ENCODE data around the gene ARPC1A.
A peak's percentile ranks its signal among the peaks of the same experiment; 100 is the strongest.
"Not testable (repeated sequence)": the region's sequence is repeated elsewhere in the genome, so short reads cannot be mapped to it uniquely, and the experiment has no call there.

Gene ARPC1A

GRCh38 chr7:99322659-99323058 lies 3.0 kb upstream of the ARPC1A start:
- DNase-seq (ENCODE audit: low spot score), result not testable (repeated sequence)

DNA sequence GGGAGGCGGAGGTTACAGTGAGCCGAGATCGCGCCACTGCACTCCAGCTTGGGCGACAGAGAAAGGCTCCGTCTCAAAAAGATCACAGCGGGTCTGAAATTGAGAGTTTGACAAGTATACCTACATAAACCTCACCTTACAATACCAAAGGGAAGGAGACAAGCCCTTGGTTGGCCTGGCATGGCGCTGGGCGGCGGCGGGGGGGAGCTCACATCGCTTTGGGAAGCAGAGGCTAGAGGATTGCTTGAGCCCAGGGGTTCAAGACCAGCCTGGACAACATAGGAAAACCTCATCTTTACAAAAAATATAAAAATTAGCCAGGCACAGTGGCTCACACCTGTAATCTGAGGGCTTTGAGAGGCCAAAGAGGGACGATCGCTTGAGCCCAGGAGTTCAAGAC lies 1.1 kb upstream of the ARPC1A start:
- no peak for DNase-seq (ENCODE audit: low spot score)

GRCh38 chr7:99325001-99325493 lies 651 bp upstream of the ARPC1A start:
- no peak for DNase-seq (ENCODE audit: low spot score)

DNA sequence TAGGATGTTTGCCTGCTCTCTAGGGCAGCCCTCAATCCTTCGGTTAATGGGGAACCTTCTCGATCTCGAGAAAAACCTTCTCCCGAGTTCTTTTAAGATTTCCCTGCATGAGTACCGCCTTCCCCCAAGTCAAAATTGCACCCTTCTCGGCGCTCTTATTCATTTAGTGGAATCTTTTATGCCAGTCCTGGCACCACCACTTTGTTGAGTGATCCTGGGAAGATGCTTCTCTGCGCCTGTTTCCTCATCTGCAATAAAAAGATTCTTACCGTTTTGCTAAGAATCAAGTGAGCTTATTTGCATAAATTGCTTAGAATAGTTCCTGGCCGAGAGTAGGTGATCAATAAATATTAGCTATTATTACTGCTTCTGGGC lies 697 bp downstream of the ARPC1A start:
- no peak for DNase-seq (ENCODE audit: low spot score)

GRCh38 chr7:99330314-99330961 lies 4.7 kb downstream of the ARPC1A start:
- DNase-seq (ENCODE audit: low spot score), result peak; percentile 72

DNA sequence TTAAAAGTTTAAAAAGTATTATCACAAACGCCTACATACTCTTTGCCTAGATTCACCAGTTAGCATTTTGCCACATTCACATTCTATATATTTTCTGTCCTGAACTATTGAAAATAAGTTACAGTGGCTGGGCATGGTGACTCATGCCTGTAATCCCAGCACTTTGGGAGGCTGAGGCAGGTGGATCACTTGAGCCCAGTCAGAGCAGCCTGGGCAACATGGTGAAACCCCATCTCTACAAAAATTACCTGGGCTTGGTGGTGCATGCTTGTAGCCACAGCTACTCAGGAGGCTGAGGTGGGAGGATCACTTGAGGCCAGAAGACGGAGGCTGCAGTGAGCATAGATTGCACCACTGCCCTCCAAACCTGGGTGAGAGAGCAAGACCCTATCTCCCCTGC lies 5.3 kb downstream of the ARPC1A start:
- no peak for DNase-seq (ENCODE audit: low spot score)

GRCh38 chr7:99339595-99339994 lies 13.9 kb downstream of the ARPC1A start:
- no peak for DNase-seq (ENCODE audit: low spot score)

DNA sequence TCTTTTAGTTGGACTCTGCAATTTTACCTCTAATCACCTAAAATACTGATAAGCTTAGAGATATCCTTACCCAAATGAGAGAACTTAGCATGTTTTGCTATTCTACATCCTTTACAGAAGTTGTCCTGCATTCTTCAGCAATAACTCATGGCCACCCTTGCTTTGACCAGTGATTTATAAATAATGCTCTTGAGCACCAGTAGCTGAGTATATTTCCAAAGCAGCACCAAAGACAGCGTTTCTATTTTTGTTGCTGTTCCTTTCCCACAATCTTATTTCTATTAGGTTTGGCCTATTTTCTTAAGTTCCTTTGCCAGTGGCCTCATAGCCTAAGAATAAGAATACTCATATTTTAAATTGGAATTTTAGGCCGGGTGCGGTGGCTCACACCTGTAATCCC lies 15.0 kb downstream of the ARPC1A start:
- DNase-seq (ENCODE audit: low spot score), result no peak

- no peak for DNase-seq (ENCODE audit: low spot score)
Measured at GRCh38 chr7:99344061-99344647, 18.5 kb downstream of the ARPC1A start.

GRCh38 chr7:99350641-99351040 lies 24.9 kb downstream of the ARPC1A start:
- not testable (repeated sequence) for DNase-seq (ENCODE audit: low spot score)

DNA sequence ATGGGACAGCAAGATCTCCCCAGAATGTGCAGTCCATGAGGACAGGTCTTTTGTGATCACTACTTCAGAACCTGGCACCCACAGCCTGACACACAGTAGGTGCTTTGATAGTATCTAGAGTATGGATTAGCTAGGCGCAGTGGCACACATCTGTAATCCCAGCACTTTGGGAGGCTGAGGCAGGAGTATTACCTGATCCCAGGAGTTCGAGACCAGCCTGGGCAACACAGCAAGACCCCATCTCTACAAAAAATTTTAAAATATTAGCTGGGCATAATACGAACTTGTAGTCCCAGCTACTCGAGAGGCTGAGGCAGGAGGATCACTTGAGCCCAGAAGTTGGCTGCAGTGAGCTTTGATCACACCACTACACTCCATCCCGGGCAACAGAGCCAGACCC lies 26.5 kb downstream of the ARPC1A start:
- DNase-seq (ENCODE audit: low spot score), result no peak

- DNase-seq (ENCODE audit: low spot score), result no peak
Measured at GRCh38 chr7:99355098-99355497, 29.4 kb downstream of the ARPC1A start.

DNA sequence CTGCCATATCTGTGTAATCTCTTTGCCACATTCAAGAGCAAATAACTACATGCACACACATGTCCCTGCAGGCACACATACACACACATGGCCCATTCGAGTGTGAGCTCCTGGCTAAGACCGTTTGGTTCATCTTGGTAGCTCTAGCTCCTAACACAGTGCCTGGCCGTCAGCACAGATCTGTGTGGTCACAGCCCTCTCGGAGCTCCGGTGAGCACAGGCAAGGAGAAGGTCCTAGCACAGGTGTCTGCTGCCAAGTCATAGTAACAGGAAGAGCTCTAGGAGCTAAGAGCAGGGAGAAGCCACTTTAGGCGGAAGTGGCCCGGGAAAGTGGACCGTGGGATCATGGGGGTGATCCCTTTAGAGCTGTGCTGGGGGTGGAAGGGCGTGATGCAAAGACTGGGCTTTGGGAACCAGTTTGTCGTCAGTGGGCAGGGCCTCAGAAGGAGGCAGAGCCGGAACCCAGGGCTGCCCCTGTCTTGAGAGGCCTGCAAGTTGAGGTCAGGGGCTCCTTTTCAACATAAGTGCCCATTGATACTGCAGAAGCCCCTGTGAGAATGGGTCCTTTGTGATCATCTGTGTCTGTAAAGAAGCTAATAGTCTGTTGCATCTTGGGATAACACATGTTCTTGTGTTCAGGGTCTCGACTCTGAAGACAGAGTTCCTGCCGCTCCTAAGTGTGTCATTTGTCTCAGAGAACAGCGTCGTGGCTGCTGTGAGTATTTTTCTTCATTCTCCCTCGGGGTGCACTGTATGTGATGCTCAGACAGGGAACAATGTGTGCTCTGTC lies 32.2 kb downstream of the ARPC1A start:
- DNase-seq (ENCODE audit: low spot score), result no peak

GRCh38 chr7:99358521-99358920 lies 32.8 kb downstream of the ARPC1A start:
- DNase-seq (ENCODE audit: low spot score), result not testable (repeated sequence)

- DNase-seq (ENCODE audit: low spot score), result no peak
Measured at GRCh38 chr7:99359465-99360154, 33.9 kb downstream of the ARPC1A start.

GRCh38 chr7:99362801-99363200 lies 37.1 kb downstream of the ARPC1A start:
- DNase-seq (ENCODE audit: low spot score), result no peak

DNA sequence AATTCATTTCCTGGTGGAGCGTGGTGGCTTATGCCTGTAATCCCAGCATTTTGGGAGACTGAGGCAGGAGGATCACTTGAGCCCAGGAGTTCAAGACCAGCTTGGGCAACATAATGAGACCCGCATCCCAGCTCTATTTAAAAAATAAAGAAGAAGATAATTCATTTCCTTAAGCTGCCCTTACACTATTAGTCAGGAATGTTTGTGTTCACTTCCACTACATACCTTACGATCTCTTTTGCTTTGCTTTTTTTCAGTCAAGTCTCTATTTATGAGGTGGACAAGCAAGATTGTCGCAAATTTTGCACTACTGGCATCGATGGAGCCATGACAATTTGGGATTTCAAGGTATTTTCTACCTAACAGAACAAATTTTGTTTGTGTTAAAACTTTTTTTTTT lies 37.6 kb downstream of the ARPC1A start:
- no peak for DNase-seq (ENCODE audit: low spot score)

- DNase-seq (ENCODE audit: low spot score), result peak; percentile 37
Measured at GRCh38 chr7:99365318-99366141, 39.8 kb downstream of the ARPC1A start.

- no peak for DNase-seq (ENCODE audit: low spot score)
Measured at GRCh38 chr7:99366646-99367045, 40.9 kb downstream of the ARPC1A start.

DNA sequence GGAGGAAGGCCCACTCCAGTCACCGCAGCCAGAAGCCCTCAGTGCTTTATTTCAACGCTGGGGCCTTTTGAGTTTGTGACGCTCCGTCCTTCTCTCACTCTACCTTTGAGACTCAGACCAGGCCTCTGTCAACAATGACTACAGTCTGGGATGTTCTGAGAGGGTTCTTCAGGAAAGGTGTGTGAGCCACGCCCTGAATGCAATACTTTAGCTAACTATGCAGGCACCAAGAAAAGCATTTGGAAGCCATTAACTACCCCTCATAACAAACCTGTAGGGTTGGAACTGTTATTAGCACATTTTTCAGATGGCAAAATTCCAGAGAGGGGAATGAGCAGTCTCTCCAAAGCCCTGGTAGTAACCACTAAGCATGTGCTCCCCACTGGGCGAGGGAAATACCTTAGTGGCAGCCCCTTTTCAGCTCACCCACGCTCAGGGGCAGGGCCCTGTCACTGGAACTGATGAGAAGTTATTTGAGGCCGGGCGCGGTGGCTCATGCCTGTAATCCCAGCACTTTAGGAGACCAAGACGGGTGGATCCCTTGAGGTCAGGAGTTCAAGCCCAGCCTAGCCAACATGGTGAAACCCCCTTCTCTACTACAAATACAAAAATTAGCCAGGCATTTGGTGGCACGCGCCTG lies 43.2 kb downstream of the ARPC1A start:
- DNase-seq (ENCODE audit: low spot score), result no peak

- DNase-seq (ENCODE audit: low spot score), result no peak
Measured at GRCh38 chr7:99369767-99370391, 44.2 kb downstream of the ARPC1A start.

Data from activated CD4-positive, alpha-beta T cell treated with anti-CD3 and anti-CD28 coated beads, Interleukin-2, Interleukin-4, amounts not matched to agents 100 ng/mL and 50 ng/mL, durations not matched to agents 16 hours and 8 hours (primary cell).